Mesendoderm (in vitro differentiated cells): Measurements from ENCODE around the gene CCL22.

ENCODE experiments used
- DNase-seq: peaks from one replicate; pipeline ENCODE4 v3.0.0; 2013
- H2AK5ac ChIP-seq: 2 replicates; pipeline ENCODE4 v1.6.1; 2013; ENCODE audit warnings: low read length, inconsistent platforms
- H2BK120ac ChIP-seq: 2 replicates; pipeline ENCODE4 v1.6.1; 2013; ENCODE audit warnings: low read depth, mild to moderate bottlenecking, low read length, moderate library complexity, mixed read lengths
- H2BK15ac ChIP-seq: replicated peaks from 2 replicates; pipeline ENCODE4 v1.6.1; 2013; ENCODE audit warnings: low read depth, mild to moderate bottlenecking, moderate library complexity
- H2BK5ac ChIP-seq: 2 replicates; pipeline ENCODE4 v1.6.1; 2013; ENCODE audit warnings: low read length, inconsistent platforms
- H3K18ac ChIP-seq: 2 replicates; pipeline ENCODE4 v1.6.1; 2013; ENCODE audit warnings: mild to moderate bottlenecking, low read length, mixed read lengths
- H3K23ac ChIP-seq: one replicate; pipeline ENCODE4 v1.6.1; 2013; ENCODE audit warnings: low read length
- H3K27ac ChIP-seq: 2 replicates; pipeline ENCODE4 v1.5.1; 2013; ENCODE audit warnings: low read depth, mild to moderate bottlenecking, inconsistent platforms, low read length, moderate library complexity
- H3K27me3 ChIP-seq: 2 replicates; pipeline ENCODE4 v1.6.1; 2013; ENCODE audit warnings: low read length, control low read depth, mild to moderate bottlenecking, inconsistent platforms; ENCODE audit not compliant: insufficient read depth, poor library complexity
- H3K36me3 ChIP-seq: 2 replicates; pipeline ENCODE4 v1.6.1; 2013; ENCODE audit warnings: low read length, inconsistent platforms; ENCODE audit not compliant: control insufficient read depth, insufficient read depth
- H3K4ac ChIP-seq: one replicate; pipeline ENCODE4 v1.6.1; 2013; ENCODE audit warnings: low read depth, mild to moderate bottlenecking, low read length, moderate library complexity
- H3K4me1 ChIP-seq: 2 replicates; pipeline ENCODE4 v1.6.1; 2013; ENCODE audit warnings: low read depth, low read length, inconsistent platforms; ENCODE audit not compliant: control insufficient read depth
- H3K4me2 ChIP-seq: 2 replicates; pipeline ENCODE4 v1.6.1; 2013; ENCODE audit warnings: low read length
- H3K4me3 ChIP-seq: 2 replicates; pipeline ENCODE4 v1.5.1; 2013; ENCODE audit warnings: mild to moderate bottlenecking, low read length
- H3K56ac ChIP-seq: one replicate; pipeline ENCODE4 v1.6.1; 2013; ENCODE audit warnings: low read length
- H3K79me1 ChIP-seq: 2 replicates; pipeline ENCODE4 v1.6.1; 2013; ENCODE audit warnings: low read length, inconsistent platforms
- H3K79me2 ChIP-seq: 2 replicates; pipeline ENCODE4 v1.6.1; 2013; ENCODE audit warnings: mild to moderate bottlenecking, low read length; ENCODE audit not compliant: control insufficient read depth, insufficient read depth
- H3K9ac ChIP-seq: 2 replicates; pipeline ENCODE4 v1.6.1; 2013; ENCODE audit warnings: low read length, inconsistent platforms
- H4K5ac ChIP-seq: one replicate; pipeline ENCODE4 v1.6.1; 2013; ENCODE audit warnings: low read length
- H4K8ac ChIP-seq: one replicate; pipeline ENCODE4 v1.6.1; 2013; ENCODE audit warnings: low read depth, mild to moderate bottlenecking, control low read depth, low read length, moderate library complexity
- WGBS: extraction: QIAGEN DNeasy Blood & Tissue Kit; methylation state at CpG from one replicate; pipeline ENCODE4 v1.1.7; 2013; ENCODE audit warnings: low lambda C conversion rate, missing lambda C conversion rate; ENCODE audit not compliant: insufficient coverage; ENCODE audit errors: extremely low coverage; 5-methylcytosine and 5-hydroxymethylcytosine counted together

CCL22 gene

DNA sequence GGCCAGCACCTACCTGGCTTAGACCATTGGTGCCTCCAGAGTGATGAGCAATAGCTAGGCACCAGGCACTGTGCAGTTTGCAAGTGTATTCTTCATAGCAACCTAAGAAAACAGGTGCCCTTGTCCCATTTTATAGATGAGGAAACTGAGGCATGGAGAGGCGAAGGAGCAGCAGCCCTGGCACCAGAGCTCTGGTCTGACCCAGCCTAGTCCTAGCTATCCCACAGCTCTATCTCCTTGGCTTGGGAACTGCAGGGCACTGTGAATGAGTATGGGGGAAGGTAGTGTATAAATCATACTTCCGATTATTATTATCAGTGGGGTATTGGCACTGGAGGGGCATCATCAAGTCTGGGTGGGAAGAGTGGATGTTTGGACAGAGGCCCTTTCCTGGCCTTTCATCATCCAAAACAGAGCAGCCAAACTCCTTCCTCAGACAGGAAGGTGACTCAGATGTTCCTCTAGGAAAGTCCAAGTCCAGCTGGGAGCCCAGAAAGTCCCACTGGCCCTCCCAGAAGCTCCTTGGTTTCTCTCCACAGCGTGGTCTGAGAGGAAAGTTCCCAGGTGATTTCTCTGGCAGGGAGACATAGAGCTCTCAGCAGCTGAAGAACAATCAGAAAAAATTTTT, 42.1 kb upstream of the CCL22 start:
- H3K79me1 ChIP-seq: no peaks in the 10 kb centered on the region
- no peak overlapping the region for H3K18ac ChIP-seq
- no peak overlapping the region for H3K56ac ChIP-seq
- H3K27ac ChIP-seq: no peak overlapping the region
- H3K4me2 ChIP-seq: no peak overlapping the region
- DNase-seq: peak; percentile 65
- WGBS: no CpG with 5 or more reads among the region's 3 CpGs
- H2BK15ac ChIP-seq: no peak overlapping the region
- no peak overlapping the region for H2BK120ac ChIP-seq
- H3K4me3 ChIP-seq: no peak overlapping the region
- H3K79me2 ChIP-seq: no peaks in the 10 kb centered on the region
- H4K5ac ChIP-seq: no peak overlapping the region
- H2AK5ac ChIP-seq: no peak overlapping the region
- H3K27me3 ChIP-seq: no peaks in the 10 kb centered on the region
- H3K9ac ChIP-seq: no peak overlapping the region
- no peak overlapping the region for H3K23ac ChIP-seq
- H4K8ac ChIP-seq: no peak overlapping the region
- no peak overlapping the region for H2BK5ac ChIP-seq
- peaks cover 2% of the 10 kb centered on the region for H3K4me1 ChIP-seq
- H3K36me3 ChIP-seq: no peaks in the 10 kb centered on the region
- H3K4ac ChIP-seq: no peak overlapping the region

DNA sequence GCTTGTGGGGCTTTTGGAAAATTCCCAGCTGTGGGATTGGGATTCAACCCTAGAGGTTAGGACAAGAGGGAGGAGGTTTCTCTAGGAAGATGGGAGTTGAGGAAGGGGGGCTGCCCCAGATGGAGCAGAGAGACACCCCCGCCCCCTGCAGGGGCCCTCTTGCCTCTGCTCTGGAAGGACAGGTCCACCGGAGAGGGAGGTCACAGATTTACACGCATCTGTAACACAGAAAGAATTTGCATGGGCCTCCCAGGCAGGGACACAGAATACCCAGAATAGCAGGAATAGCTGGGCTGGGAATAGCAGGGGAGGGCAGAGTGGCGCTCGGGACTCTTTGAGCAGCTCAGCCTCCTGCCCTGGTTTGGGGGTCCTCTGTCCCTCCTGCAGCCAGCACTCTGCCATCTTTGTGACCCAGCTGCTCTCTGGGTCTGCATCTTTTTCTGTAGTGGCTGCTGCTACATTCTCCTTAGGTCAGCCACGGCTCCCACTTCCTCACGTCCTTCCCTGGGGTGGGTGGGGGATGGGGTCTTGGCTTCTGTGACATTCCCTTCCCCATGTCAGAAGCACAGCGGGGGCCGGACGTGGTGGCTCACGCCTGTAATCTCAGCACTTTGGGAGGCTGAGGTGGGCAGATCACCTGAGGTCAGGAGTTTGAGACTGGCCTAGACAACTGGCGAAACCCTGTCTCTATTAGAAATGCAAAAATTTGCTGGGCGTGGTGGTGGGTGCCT, 40.2 kb upstream of the CCL22 start:
- H3K27ac ChIP-seq: no peak overlapping the region
- H3K79me1 ChIP-seq: no peaks in the 10 kb centered on the region
- H3K27me3 ChIP-seq: no peaks in the 10 kb centered on the region
- H4K8ac ChIP-seq: no peak overlapping the region
- H3K9ac ChIP-seq: no peak overlapping the region
- peaks cover 2% of the 10 kb centered on the region for H3K4me1 ChIP-seq
- no peak overlapping the region for H3K18ac ChIP-seq
- no peak overlapping the region for H2BK120ac ChIP-seq
- no peaks in the 10 kb centered on the region for H3K36me3 ChIP-seq
- H3K4me2 ChIP-seq: no peak overlapping the region
- peak overlapping the region; percentile 47 for H3K56ac ChIP-seq
- H2AK5ac ChIP-seq: no peak overlapping the region
- H3K79me2 ChIP-seq: no peaks in the 10 kb centered on the region
- H2BK15ac ChIP-seq: no peak overlapping the region
- H2BK5ac ChIP-seq: no peak overlapping the region
- no peak overlapping the region for H4K5ac ChIP-seq
- peak overlapping the region; percentile 2 for H3K4ac ChIP-seq
- DNase-seq: peak; percentile 90
- WGBS: no CpG with 5 or more reads among the region's 13 CpGs
- H3K23ac ChIP-seq: no peak overlapping the region
- no peak overlapping the region for H3K4me3 ChIP-seq

DNA sequence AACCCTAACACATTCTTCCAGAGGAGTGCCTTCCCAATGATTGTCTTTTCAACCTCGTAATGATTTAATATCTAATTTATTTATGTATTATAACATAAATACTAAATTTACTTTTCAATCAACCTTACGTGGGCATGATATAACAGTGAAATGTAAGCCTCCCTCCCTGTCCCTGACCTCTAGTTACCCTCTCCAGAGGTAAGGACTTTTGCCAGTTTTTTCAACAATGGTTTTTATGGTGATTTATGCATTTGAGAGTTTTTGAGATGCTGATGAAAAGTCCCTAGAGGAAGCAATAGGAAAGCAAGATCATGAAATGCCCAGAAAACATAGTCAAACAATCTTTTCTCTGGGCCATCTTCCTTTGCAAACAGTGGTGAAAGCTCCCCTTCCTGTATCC, 38.9 kb upstream of the CCL22 start:
- H3K23ac ChIP-seq: no peak overlapping the region
- no peak overlapping the region for H3K4me3 ChIP-seq
- H3K27ac ChIP-seq: no peak overlapping the region
- H3K36me3 ChIP-seq: no peaks in the 10 kb centered on the region
- H4K5ac ChIP-seq: no peak overlapping the region
- no peak overlapping the region for H2AK5ac ChIP-seq
- no CpG with 5 or more reads among the region's 2 CpGs for WGBS
- H3K4ac ChIP-seq: no peak overlapping the region
- no peak overlapping the region for H2BK15ac ChIP-seq
- H2BK120ac ChIP-seq: no peak overlapping the region
- H3K27me3 ChIP-seq: no peaks in the 10 kb centered on the region
- no peaks in the 10 kb centered on the region for H3K79me2 ChIP-seq
- H3K18ac ChIP-seq: no peak overlapping the region
- H3K4me1 ChIP-seq: peaks cover 2% of the 10 kb centered on the region
- no peak overlapping the region for H4K8ac ChIP-seq
- no peak overlapping the region for H2BK5ac ChIP-seq
- H3K79me1 ChIP-seq: no peaks in the 10 kb centered on the region
- no peak for DNase-seq
- H3K56ac ChIP-seq: no peak overlapping the region
- no peak overlapping the region for H3K4me2 ChIP-seq
- H3K9ac ChIP-seq: no peak overlapping the region

DNA sequence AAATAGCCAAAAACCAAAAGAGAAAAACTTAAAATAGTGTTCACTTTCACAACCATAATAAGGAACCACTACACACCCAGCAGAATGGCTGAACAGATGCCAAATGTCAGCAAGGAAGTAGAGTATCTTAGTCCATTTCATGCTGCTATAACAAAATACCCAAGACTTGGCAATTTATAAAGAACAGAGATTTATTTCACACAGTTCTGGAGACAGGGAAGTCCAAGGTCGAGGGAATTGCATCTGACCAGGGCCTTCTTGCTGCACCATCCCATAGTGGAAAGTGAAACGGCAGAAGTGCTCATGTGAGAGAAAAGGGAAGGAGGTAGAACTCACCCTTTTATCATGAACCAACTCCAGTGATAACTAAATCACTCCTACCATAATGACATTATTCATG, 33.8 kb upstream of the CCL22 start:
- no peak overlapping the region for H2AK5ac ChIP-seq
- H3K4me2 ChIP-seq: no peak overlapping the region
- no peak overlapping the region for H2BK15ac ChIP-seq
- no peak overlapping the region for H3K23ac ChIP-seq
- H4K5ac ChIP-seq: no peak overlapping the region
- H3K27ac ChIP-seq: no peak overlapping the region
- no peak overlapping the region for H3K4me3 ChIP-seq
- no peaks in the 10 kb centered on the region for H3K79me2 ChIP-seq
- no peak overlapping the region for H4K8ac ChIP-seq
- no peaks in the 10 kb centered on the region for H3K27me3 ChIP-seq
- H3K36me3 ChIP-seq: no peaks in the 10 kb centered on the region
- no peaks in the 10 kb centered on the region for H3K4me1 ChIP-seq
- H3K56ac ChIP-seq: no peak overlapping the region
- DNase-seq: no peak
- no peak overlapping the region for H3K4ac ChIP-seq
- H3K9ac ChIP-seq: no peak overlapping the region
- H2BK120ac ChIP-seq: no peak overlapping the region
- H3K18ac ChIP-seq: no peak overlapping the region
- no CpG with 5 or more reads among the region's 2 CpGs for WGBS
- no peak overlapping the region for H2BK5ac ChIP-seq
- H3K79me1 ChIP-seq: no peaks in the 10 kb centered on the region

DNA sequence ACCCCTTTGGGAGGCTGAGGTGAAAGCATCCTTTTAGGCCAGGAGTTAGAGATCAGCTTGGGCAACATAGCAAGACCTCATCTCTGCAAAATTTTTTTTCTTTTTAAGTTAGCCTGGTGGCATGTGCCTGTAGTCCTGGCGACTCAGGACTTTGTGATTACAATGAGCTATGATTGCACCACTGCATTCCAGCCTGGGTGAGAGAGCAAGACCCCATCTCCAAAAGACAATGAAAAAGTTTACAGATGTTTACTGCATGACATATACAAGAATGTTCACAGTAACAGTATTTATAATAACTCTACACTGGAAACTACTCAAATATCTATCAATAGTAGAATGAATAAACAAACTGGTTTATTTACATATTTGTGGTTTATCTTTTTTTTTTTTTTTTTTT, 33.1 kb upstream of the CCL22 start:
- no peak overlapping the region for H4K5ac ChIP-seq
- H3K18ac ChIP-seq: no peak overlapping the region
- H3K9ac ChIP-seq: no peak overlapping the region
- H3K4me3 ChIP-seq: no peak overlapping the region
- H3K4me2 ChIP-seq: no peak overlapping the region
- peak; percentile 23 for DNase-seq
- H2BK120ac ChIP-seq: no peak overlapping the region
- no peak overlapping the region for H2BK5ac ChIP-seq
- H2BK15ac ChIP-seq: no peak overlapping the region
- H3K27me3 ChIP-seq: no peaks in the 10 kb centered on the region
- no peak overlapping the region for H4K8ac ChIP-seq
- H3K4me1 ChIP-seq: no peaks in the 10 kb centered on the region
- no peaks in the 10 kb centered on the region for H3K79me1 ChIP-seq
- H3K27ac ChIP-seq: no peak overlapping the region
- no peak overlapping the region for H2AK5ac ChIP-seq
- H3K4ac ChIP-seq: no peak overlapping the region
- no peaks in the 10 kb centered on the region for H3K36me3 ChIP-seq
- H3K23ac ChIP-seq: no peak overlapping the region
- H3K79me2 ChIP-seq: no peaks in the 10 kb centered on the region
- WGBS: no CpG with 5 or more reads among the region's 1 CpG
- no peak overlapping the region for H3K56ac ChIP-seq
